K562 (cell line): ENCODE data around the gene HAGHL.

Experiments
- CBX5 ChIP-seq: IDR thresholded peaks from 2 replicates; pipeline ENCODE4 v1.6.1; 2014; ENCODE audit warnings: low read depth, borderline replicate concordance
- MAFK ChIP-seq: IDR thresholded peaks from 2 replicates; pipeline ENCODE4 v1.6.1; 2011; ENCODE audit warnings: low read length, improper control_type of control experiment
- POLR2AphosphoS5 ChIP-seq: IDR thresholded peaks from 2 replicates; pipeline ENCODE4 v1.6.1; 2011; ENCODE audit warnings: mild to moderate bottlenecking, low read depth, low read length, moderate library complexity; ENCODE audit not compliant: control insufficient read depth, insufficient read depth

GRCh38 chr16:777826-778225 is 50.9 kb downstream of the HAGHL start:
- TF ChIP-seq MAFK (no peak), CBX5 (no peak), POLR2AphosphoS5 (no peak)
